Hepatocyte (in vitro differentiated cells): ENCODE data around the gene ZBP1. TPM values are rescaled to one million over a fixed set of nuclear protein-coding genes. Genes with fewer than 3 reads are reported as not detected.

Source experiments
- DNase-seq: peaks from one replicate; pipeline ENCODE4 v3.0.0-alpha.2; 2016; ENCODE audit warnings: low spot score
- H2AFZ ChIP-seq: fragments of 200-600 bp; sonication (generic); 2 replicates; pipeline ENCODE4 v1.6.0; 2016; ENCODE audit warnings: antibody characterized with exemption, mild to moderate bottlenecking
- H3K27ac ChIP-seq: fragments of 200-600 bp; sonication (generic); 2 replicates; pipeline ENCODE4 v1.5.1; 2016; ENCODE audit warnings: mild to moderate bottlenecking
- H3K27me3 ChIP-seq: fragments of 200-600 bp; sonication (generic); 2 replicates; pipeline ENCODE4 v1.6.1; 2016
- H3K36me3 ChIP-seq: fragments of 200-600 bp; sonication (generic); replicated peaks from 2 replicates; pipeline ENCODE4 v1.5.1; 2016; ENCODE audit warnings: low read depth; ENCODE audit not compliant: insufficient read depth
- H3K4me1 ChIP-seq: fragments of 200-600 bp; sonication (generic); 2 replicates; pipeline ENCODE4 v1.5.1; 2016; ENCODE audit warnings: mild to moderate bottlenecking, moderate library complexity; ENCODE audit not compliant: insufficient read depth
- H3K4me2 ChIP-seq: fragments of 200-600 bp; sonication (generic); 2 replicates; pipeline ENCODE4 v1.6.0; 2016
- H3K4me3 ChIP-seq: fragments of 200-600 bp; sonication (generic); 2 replicates; pipeline ENCODE4 v1.5.1; 2016; ENCODE audit warnings: mild to moderate bottlenecking
- H3K79me2 ChIP-seq: fragments of 200-600 bp; sonication (generic); 2 replicates; pipeline ENCODE4 v1.6.0; 2017; ENCODE audit warnings: mild to moderate bottlenecking
- H3K9me2 ChIP-seq: fragments of 200-600 bp; sonication (generic); replicated peaks from 2 replicates; pipeline ENCODE4 v1.6.0; 2017; ENCODE audit warnings: mild to moderate bottlenecking; ENCODE audit not compliant: insufficient read depth
- H3K9me3 ChIP-seq: fragments of 200-600 bp; sonication (generic); 2 replicates; pipeline ENCODE4 v1.5.1; 2016; ENCODE audit warnings: low read depth, mild to moderate bottlenecking
- H4K20me1 ChIP-seq: fragments of 200-600 bp; sonication (generic); 2 replicates; pipeline ENCODE4 v1.6.0; 2016; ENCODE audit warnings: mild to moderate bottlenecking; ENCODE audit not compliant: insufficient read depth, poor library complexity, severe bottlenecking
- CTCF ChIP-seq: fragments of 200-600 bp; sonication (generic); IDR thresholded peaks from 2 replicates; pipeline ENCODE4 v1.5.1; 2016; ENCODE audit warnings: antibody characterized with exemption, mild to moderate bottlenecking; ENCODE audit not compliant: poor library complexity
- EZH2 ChIP-seq: fragments of 200-600 bp; sonication (generic); IDR thresholded peaks from 2 replicates; pipeline ENCODE4 v1.6.1; 2016; ENCODE audit warnings: antibody characterized with exemption, mild to moderate bottlenecking, borderline replicate concordance
- EZH2phosphoT487 ChIP-seq: fragments of 200-600 bp; sonication (generic); IDR thresholded peaks from one replicate; pipeline ENCODE4 v1.6.1; 2018; ENCODE audit warnings: antibody characterized with exemption, mild to moderate bottlenecking, low read depth, moderate library complexity; ENCODE audit not compliant: unreplicated experiment, severe bottlenecking
- WGBS: methylation state at CpG from one replicate; pipeline ENCODE4 v1.1.6; 2016; ENCODE audit warnings: low lambda C conversion rate; ENCODE audit errors: missing lambda C conversion rate; 5-methylcytosine and 5-hydroxymethylcytosine counted together
- polyA plus RNA-seq: library from polyadenylated mRNA; unstranded; fragments of >200 nt; fragmentation: Nextera tagmentation; extraction: Ambion mirVana; gene quantifications from 2 replicates; pipeline ENCODE4 v1.2.1, GENCODE V29; 2016
- total RNA-seq: library from RNA; depleted of rRNA; stranded (reverse); fragments of >200 nt; gene quantifications from 2 replicates; pipeline ENCODE4 v1.2.3, GENCODE V29; 2014

The ZBP1 gene
- total and polyA plus RNA-seq, 2 experiments from 2014 or later: not detected

- WGBS: 50% methylated on average over 15 of the region's 15 CpGs
- no peak overlapping the region for H3K4me3 ChIP-seq
- peaks cover 13% of the 10 kb centered on the region for H3K4me1 ChIP-seq
- peak overlapping the region; percentile 81 for H3K27ac ChIP-seq
- peak overlapping the region; percentile 49 for H3K4me2 ChIP-seq
- peaks cover 2% of the 10 kb centered on the region for H3K27me3 ChIP-seq
- no peaks in the 10 kb centered on the region for H4K20me1 ChIP-seq
- no peaks in the 10 kb centered on the region for H3K9me3 ChIP-seq
- no peaks in the 10 kb centered on the region for H3K9me2 ChIP-seq
- no peak overlapping the region for H2AFZ ChIP-seq
- H3K79me2 ChIP-seq: no peaks in the 10 kb centered on the region
- TF ChIP-seq CTCF (no peak), EZH2 (no peak), EZH2phosphoT487 (no peak)
- no peaks in the 10 kb centered on the region for H3K36me3 ChIP-seq
- DNase-seq: peak; percentile 55
These were observed 61.5 kb downstream of the ZBP1 start for GRCh38 chr20:57558614-57559288.

- H3K27ac ChIP-seq: peak overlapping the region; percentile 81
- no peaks in the 10 kb centered on the region for H3K36me3 ChIP-seq
These were observed 62.2 kb downstream of the ZBP1 start for GRCh38 chr20:57557926-57558613.

GRCh38 chr20:57556980-57557274, 63.3 kb downstream of the ZBP1 start:
- H3K36me3 ChIP-seq: no peaks in the 10 kb centered on the region
- 87% methylated on average over 3 of the region's 3 CpGs for WGBS

More at GRCh38 chr20:57557926-57558613, 62.2 kb downstream of the ZBP1 start:
- H3K27me3 ChIP-seq: peaks cover 2% of the 10 kb centered on the region
- H3K4me2 ChIP-seq: peak overlapping the region; percentile 49
- peaks cover 13% of the 10 kb centered on the region for H3K4me1 ChIP-seq
- no peak overlapping the region for H3K4me3 ChIP-seq
- DNase-seq: no peak
- H2AFZ ChIP-seq: no peak overlapping the region
- H3K9me2 ChIP-seq: no peaks in the 10 kb centered on the region
- H3K9me3 ChIP-seq: no peaks in the 10 kb centered on the region
- H4K20me1 ChIP-seq: no peaks in the 10 kb centered on the region
- 81% methylated on average over 9 of the region's 9 CpGs for WGBS
- TF ChIP-seq EZH2phosphoT487: no peak
- no peak for TF ChIP-seq CTCF
- TF ChIP-seq EZH2: no peak
- H3K79me2 ChIP-seq: no peaks in the 10 kb centered on the region

More at GRCh38 chr20:57556980-57557274, 63.3 kb downstream of the ZBP1 start:
- no peak for TF ChIP-seq CTCF
- no peak for TF ChIP-seq EZH2phosphoT487
- TF ChIP-seq EZH2: no peak
- Histone ChIP-seq H3K27me3 (peaks cover 2% of the 10 kb centered on the region), H3K4me2 (no peak overlapping the region), H3K9me3 (no peaks in the 10 kb centered on the region), H3K27ac (no peak overlapping the region), H3K9me2 (no peaks in the 10 kb centered on the region), H2AFZ (no peak overlapping the region), H3K4me3 (no peak overlapping the region), H4K20me1 (no peaks in the 10 kb centered on the region), H3K79me2 (no peaks in the 10 kb centered on the region), H3K4me1 (peaks cover 13% of the 10 kb centered on the region)
- DNase-seq: no peak
